HuH-7.5 (cell line): ENCODE measurements around the gene GPR89B.
"Not testable (repeated sequence)": the region's sequence is repeated elsewhere in the genome, so short reads cannot be mapped to it uniquely, and the experiment has no call there.

Experiments used
- DNase-seq: peaks from one replicate; pipeline ENCODE4 v3.0.0; 2011; ENCODE audit warnings: low spot score

Gene GPR89B

DNA sequence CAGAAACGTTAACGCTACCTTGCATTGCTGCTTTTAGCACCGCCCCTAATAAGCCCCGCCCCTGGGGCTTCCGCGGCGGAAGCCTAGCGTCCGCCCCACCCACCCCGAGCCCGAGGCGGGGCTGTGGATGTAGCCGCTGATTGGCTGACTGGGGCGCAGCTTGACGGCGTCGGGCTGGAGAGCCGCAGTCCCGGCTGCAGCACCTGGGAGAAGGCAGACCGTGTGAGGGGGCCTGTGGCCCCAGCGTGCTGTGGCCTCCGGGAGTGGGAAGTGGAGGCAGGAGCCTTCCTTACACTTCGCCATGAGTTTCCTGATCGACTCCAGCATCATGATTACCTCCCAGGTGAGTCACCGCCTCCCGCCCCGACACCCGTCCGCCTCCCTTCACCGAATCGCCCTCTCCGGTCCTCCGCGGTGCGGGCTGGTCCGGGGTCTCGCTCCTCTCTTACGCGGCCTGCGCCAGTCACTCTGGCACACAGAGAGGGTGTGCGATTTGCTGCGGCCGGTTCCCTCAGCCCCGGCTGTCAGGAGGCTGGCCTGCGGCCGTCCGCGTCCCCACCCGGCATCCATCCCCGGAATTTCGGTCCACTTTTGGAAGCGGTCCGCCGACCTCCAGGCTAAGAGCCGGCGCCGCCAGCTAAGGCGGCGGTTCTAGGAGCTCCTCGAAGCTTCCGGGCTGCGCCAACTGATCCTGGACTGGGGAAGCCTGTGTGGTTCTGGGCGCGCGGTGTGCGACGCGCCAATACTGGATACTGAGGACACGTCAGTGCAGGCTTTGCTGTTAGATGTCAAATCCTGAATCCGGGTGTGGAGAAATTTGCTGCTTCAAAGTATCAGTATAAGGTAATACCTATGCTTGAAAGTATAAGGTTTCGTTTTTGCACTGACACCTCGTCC lies at the start of gene GPR89B:
GPR89B (plus strand) TSS at position 185 of the 897 bp plus-strand sequence; CDS start at position 302, 117 bp downstream.
- peak; percentile 49 for DNase-seq

DNA sequence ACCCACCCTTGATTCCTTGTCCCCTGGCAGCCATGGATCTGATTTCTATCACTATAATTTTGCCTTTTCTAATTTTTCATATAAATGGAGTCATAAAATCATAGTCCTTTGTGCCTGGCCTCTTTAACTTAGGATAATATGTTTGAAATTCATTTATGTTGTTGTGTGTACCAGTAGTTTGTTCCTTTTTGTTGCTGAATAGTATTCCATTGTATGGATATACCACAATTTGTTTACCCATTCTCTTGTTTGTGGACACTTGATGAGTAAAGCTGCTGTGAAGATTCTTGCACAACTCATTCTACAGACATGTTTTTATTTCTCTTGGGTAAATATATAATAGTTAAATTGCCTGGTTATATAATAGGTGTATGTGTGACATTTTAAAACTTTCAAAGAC lies 48.3 kb upstream of the GPR89B start:
- no peak for DNase-seq

DNA sequence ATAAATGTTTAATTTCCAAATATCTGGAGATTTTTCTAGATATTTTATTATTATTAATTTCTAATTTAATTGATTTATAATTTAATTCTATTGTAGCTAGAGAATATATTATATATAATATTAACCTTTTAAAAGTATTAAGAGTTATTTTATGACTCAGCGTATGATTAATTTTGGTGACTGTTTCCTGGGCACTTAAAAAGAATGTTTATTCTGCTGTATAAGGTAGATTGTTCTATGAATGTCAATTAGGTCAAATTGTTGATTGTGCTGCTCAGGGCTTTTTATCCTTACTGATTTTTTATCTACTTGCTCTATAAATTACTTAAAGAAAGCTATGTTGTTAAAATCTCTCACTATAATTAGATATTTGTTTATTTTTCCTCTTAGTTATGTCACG lies 45.7 kb upstream of the GPR89B start:
- DNase-seq = no peak

DNA sequence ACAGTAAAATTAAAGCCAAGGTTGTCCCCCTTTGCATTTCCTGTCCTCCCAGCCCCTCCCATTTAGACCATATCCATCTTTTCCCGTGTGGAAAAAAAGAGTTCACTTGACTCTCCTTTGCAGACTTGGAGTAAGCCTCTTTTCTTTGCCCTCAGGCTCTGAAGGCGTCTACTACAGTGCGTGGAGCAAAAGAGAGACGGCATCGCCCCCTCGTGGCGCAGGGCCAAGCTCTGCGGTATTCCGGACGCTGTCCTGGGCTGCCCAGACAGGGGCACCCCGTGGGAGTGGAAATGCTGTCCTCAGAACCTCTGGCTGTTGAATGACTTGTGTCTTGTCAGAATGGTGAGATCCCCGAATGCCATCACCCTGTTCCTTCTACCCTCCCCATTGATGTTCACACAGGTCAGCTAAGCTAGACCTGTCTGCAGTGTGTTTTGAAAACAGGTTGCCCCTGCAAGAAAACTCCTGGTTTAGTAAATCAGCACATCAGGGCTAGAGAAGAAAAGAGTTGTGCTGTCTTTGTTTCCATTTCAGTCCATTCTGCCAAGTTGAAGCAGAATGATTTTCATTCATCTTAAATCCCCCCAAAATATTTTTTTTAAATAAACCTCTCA lies 37.9 kb upstream of the GPR89B start:
- peak; percentile 50 for DNase-seq

DNA sequence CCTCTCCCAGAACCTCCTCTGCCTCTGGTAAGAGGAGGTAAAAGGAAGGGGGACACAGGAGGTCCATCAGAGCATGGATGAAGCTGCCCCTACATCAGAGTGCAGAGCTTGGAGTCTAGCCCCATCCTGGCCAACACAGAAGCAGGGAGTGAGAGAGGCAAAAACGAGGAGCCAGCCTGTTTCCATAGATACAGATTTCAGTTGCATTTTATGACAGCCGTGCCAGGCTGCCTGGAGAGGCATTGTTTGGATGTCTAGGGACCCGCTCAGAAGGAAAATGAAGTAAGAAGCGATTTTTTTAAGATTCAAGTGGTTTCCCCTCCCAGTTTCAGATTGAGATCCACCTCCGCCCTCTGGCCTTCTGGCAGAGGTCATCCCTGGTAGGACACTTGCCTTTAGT lies 37.1 kb upstream of the GPR89B start:
- no peak for DNase-seq

DNA sequence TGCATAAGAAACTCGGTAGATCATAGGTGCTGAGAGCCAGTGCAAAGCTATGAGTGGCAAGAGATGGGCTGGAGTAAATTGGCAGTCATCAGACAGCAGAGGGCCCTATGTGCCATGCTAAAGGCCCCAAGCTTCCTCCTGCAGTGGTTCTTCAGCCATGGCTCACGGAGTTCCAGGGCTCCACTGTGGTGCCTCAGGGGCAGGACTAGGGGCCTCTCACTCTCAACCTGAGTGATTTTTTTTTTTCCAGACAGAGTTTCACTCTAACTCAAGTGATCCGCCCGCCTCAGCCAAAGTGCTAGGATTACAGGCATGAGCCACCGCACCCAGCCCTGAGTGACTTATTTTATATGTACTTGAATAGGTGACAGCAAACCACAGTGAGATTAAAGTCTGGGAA lies 36.0 kb upstream of the GPR89B start:
- no peak for DNase-seq

DNA sequence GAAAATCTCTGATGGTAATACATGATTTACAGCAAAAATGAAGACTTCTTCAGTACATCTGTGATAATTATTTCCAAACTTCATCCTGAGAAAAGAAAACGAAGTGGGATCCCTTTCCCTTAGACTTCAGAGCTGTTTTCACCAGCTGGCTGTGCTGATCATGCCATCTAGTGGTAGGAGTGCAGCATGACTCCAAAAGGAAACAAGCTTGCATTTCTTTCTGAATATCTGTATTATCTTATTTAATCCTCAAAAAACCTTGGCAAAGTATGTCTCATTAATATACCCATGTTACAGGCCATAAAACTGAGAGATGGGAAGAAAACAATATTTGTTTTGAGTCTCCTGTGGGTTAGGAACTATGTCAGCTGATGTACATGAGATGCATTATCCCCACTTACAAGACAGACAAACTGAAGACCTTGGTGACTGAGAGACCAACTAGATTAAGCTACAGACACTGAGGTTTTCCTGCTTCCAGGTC lies 35.4 kb upstream of the GPR89B start:
- peak; percentile 36 for DNase-seq

DNA sequence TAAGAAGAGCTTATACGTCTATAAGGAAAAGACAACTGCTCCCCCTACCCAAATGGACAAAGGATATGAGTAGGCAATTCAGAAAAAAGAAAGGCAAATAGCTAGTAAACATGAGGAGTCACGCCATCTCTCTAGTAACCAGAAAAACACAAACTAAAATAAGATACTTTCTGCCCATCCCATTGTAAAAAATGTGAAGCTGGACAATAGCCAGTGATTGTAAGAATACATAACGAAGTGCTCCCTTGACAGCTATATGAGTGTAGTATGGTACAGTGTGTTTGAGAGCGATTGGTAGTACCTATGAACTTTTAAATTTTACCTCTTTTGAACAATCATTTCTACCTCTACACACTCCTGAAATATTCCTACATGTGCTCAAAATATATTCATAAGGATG lies 33.1 kb upstream of the GPR89B start:
- DNase-seq = no peak

DNA sequence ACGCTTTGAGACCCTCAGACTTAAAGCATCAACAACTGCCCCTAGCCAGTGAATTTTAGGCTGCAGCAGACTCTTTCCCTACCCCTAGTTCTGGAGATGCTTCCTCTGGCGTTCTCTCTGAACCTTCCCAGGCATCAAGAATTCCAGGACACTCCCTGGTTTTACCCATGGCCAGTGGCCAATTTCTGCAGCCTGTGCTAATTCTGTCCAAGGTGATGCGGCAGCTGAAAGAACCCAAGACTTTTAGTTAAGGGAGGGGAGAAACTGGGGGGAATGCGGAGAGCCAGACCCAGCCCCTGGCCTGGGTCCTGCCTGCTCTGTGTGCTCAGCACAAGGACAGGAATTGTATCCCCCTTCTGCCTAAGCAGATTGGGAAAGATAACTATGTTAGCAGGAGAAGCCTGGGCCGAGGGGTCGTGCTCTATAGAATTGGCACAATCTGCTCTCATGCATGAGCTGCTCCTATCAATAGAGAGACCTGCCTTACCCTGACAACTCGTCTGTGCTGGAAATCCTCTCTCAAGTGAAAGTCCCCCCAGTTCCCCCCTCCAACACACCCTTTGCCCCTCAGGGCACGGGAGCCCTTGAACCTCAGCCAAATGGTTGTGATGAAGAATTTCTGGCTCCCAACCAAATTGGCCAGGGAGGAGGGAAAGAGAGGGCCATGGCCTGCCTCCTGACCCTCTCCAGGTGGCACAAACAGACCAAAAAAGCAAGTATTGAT lies 31.0 kb upstream of the GPR89B start:
- DNase-seq = no peak

DNA sequence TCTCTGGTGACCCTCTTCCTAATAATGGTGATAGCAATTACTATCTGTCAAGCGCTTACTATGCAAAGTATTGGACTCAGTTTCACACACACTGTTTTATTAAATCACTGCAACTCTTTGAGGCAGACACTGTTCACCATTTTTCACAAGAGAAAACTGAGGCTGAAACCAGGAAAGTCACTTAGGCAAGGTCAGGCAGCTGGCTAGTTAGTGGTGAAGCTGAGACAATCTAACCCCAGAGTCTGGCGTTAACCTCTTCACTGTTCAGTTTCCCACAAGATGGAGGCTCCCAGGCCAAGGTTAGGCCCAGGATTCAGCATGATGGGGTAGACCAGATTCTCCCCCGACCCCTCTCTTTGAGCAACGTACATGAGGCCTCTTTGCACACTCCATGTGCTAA lies 30.4 kb upstream of the GPR89B start:
- DNase-seq = no peak

DNA sequence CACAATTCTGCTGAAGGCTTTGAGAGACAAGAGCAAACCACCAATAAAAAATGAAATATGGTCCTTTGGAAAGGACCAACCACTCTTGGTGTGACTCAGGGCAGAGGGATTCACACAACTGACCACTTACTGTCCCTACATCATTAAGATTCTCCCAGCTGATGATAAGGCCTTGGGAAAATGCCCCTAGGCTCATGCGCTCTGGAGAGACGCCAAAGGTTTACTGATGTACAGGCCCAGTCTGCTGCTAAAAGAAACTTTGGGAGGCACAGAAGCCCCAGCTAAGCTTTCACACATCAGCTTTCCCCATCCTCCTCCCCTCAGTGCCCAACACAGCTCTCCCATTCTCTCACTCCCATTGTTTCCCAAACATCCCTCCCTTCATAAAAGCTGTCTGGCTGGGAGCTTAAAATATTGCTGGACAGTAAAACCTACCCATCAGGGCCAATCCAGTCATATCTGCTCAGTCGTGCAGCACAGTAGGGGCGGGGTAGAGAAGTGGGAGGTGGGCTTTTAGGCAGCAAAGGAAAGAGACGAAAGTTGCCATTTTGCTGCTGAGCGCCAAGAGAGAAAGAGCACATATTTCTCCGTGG lies 25.9 kb upstream of the GPR89B start, which contains the start of gene GJA8:
GJA8 (plus strand) TSS at position 543 of the 593 bp plus-strand sequence. CDS start 5,161 bp downstream, outside the sequence.
- no peak for DNase-seq

DNA sequence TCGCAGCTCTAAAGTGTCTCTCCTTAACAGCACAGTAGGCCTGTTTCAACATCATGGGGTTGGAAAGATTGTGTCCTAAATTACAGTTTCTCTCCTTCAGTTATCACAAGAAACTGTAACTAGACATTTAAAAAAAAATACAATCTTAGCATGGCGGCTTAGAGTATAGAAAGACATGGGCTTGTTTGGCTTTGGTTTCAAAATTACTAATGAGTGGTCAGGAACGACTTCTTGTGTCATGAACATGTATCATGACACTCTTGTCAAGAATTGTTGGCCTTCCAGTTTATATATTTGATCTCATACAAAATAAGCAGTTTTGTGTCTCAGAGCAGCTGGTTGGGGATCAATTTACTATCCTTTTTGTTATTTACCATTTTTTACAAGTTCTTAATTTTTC lies 23.5 kb upstream of the GPR89B start:
- no peak for DNase-seq

DNA sequence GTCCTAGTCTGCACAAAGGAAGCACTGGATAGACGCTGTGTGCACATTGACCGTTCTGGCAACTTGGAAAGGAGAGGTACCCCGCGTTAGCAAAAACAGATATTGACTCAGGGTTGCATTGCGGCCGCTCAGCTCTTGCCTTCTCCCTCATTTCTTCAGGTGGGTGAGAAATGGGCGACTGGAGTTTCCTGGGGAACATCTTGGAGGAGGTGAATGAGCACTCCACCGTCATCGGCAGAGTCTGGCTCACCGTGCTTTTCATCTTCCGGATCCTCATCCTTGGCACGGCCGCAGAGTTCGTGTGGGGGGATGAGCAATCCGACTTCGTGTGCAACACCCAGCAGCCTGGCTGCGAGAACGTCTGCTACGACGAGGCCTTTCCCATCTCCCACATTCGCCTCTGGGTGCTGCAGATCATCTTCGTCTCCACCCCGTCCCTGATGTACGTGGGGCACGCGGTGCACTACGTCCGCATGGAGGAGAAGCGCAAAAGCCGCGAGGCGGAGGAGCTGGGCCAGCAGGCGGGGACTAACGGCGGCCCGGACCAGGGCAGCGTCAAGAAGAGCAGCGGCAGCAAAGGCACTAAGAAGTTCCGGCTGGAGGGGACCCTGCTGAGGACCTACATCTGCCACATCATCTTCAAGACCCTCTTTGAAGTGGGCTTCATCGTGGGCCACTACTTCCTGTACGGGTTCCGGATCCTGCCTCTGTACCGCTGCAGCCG lies 20.3 kb upstream of the GPR89B start:
- no peak for DNase-seq

DNA sequence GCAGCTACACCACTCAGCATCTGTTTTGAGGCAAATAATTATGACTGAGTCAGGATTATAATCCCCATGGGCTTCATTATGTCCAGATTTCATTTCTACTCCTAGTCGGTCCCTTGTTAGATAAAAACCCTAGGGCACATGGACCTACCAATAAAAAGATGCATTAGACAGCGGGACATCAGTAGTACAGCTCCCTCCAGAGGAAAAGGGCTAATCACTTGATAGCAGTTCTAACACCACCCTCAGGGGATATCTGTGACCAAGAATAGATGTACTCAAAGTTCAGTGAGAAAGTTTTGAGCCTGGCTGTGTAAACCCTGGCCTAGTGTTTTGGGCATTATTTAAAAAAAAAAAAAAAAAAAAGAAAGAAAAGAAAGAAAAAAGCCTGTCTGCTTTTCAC lies 15.7 kb upstream of the GPR89B start:
- no peak for DNase-seq

DNA sequence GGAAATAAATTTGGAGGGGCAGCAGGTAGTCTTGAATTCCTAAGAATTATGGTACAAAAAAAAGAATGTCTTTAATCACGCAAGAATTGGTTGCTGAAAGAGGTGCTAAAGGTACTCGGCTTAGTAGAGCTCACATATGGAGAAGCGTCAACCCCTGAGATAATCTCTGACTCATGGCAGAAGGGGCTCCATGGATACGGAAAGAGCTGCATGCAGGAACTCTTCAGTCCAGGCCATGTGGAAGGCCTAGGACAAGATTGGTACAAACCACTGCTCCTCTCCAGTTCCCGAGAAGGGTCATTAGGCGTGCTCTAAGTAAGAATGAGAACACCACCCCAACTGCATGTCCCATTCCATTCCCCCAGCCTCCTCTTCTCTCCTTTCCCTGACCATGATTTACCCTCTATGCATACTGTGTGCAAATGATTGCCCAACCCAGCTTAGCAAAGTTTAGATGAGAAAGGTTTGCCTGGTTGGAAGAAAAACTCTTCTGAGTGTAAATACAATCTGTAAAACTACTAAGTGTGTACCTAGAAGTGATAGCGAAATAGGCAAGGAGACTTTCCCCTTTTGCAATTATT lies 14.8 kb upstream of the GPR89B start:
- no peak for DNase-seq

DNA sequence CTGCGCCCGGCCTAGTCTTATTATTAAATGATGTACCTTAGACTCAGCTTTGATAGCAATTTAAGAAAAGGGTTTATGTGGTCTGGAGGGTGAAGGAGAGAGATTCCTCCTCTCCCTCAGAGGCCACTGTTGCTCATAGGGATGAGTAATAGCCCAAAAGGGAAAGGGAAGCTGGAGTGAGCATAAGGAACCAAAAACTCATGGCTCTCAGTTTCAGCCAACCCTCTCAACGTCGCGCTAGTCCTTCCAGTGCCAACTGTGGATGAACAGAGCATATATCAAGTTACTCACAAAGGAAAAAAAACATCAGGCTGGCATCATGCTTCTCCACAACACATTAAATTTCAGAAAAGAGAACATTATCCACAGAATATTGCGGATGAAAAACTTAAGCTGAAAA lies 8.3 kb upstream of the GPR89B start:
- DNase-seq = no peak

DNA sequence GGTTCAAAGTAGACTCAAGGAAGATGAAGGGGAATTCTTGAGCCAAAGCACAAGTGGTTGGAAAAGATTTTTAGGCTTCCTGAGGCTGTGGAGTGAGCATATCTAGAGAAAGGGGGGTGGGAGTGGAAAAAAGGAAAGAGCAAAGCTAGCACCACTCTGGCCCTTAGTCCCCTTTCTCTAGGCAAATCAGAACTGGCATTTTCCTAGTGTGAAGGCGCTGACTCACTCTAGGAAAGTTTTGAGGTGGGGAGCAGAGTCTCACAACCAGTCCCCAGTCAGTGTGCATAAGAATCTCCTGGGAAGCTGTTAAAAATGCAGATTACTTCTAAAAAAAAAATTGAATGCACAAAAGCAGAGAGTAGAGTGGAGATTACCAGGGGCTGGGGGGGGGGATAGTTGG lies 3.4 kb upstream of the GPR89B start:
- no peak for DNase-seq

DNA sequence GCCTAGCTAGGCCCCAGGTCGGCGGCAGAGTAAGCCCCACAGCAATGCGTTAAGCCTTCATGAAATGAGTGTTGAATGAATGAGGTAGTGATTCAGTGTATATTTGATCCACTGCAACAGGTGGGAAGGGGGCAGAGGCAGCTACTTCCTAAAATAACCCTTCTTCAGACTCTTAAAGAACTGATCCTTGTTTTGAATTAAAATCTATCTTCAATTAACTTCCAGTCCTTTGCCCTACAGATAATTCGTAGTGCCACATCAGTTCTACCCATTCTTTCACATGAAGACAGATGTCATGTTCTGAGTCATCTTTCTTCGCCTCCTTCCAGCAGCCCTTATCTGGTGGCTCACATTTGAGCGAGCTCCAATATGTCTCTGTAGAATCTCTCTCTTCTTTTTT lies 1.0 kb upstream of the GPR89B start:
- not testable (repeated sequence) for DNase-seq

DNA sequence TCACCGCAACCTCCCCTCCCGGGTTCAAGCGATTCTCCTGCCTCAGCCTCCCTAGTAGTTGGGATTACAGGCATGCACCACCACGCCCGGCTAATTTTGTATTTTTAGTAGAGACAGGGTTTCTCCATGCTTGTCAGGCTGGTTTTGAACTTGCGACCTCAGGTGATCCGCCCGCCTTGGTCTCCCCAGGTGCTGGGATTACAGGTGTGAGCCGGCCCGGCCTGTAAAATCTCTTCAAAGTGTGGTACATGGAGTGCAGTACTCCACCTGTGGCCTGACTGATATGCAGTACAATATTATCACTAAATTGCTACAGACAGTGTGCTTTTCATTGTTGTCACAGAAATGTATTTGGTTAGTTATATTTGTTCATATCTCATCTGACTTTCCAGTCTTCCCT lies 531 bp upstream of the GPR89B start:
- DNase-seq = not testable (repeated sequence)

DNA sequence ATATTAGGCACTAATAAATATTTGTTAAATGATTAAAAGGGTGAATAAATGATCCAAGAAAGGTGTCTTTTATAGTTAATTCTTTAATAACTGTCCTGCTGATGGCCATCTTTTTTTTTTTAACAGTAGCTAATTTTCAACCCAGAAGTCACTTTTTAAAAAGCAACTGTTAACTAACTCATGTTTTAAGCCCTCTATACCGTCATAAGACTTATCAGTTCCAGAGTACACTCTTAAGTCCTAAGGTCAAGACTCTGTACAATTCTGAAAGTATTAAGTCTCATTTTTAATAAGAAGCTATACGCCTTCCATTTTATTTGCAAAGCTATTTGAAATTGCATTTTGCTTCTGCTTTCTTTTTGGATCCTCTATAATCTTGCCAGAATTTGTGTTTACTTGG lies 2.9 kb downstream of the GPR89B start:
- DNase-seq = not testable (repeated sequence)

DNA sequence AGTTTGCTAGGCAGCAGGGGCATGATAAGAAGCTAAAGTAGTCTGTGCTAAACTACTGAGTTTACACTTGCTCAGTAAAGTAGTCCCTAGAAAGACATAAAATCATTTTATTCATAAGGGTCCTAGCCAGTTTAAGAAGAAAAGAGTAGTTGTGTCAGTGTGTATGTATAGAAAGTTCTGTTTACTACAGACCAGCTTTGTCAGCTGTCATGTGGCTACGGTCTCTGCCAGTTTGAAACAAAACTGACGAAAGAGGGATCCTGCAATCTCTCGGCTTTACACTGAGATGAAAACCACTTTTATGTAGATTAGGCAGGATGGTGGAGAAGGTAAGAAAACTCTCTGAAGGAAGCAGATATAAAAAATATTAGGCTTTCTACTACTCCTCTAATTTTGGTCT lies 7.1 kb downstream of the GPR89B start:
- not testable (repeated sequence) for DNase-seq
